Activated CD8-positive, alpha-beta memory T cell treated with anti-CD3 and anti-CD28 coated beads for 24 hours (primary cell): ENCODE measurements around the gene RNFT2.
A peak's percentile ranks its signal among the peaks of the same experiment; 100 is the strongest.

ENCODE experiments used
- DNase-seq: peaks from one replicate; pipeline ENCODE4 v3.0.0-alpha.2; 2020

The RNFT2 gene

DNA sequence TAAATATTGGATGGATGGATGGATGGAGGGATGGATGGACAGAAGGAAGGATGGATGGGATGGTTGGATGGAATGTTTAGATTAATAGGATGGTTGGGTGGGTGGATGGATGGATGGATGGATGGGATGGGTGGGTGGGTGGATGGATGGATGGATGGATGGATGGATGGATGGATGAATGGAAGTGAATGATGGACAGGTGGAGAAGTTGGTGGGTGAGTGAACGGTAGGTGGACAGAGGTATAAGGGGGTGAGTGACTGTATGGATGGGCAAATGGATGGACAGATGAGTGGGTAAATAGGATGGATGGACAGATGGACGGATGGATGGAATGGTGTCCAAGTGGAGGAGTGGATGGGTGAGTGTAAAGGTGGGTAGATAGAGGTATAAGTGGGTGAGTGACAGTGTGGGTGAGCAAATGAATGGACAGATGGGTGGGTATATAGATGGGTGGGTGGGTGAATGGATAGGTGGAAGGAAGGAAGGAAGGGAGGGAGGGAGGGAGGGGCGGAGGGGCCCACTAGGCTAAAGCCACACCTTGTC lies 101.2 kb downstream of the RNFT2 start:
- no peak for DNase-seq

DNA sequence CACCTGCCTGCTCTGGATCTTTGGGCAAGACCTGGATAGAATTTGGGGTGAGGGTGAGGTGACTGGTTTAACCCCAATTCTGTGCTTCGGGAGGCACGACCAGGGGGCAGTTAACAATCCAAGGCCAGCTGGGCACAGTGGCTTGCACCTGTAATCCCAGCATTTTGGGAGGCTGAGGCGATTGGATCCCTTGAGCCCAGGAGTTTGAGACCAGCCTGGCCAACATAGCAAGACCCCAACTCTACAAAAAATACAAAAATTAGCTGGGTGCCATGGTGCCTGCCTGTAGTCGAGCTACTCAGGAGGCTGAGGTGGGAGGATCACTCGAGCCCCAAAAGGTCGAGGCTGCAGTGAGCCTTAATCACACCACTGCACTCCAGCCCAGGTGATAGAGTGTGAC lies 105.0 kb downstream of the RNFT2 start:
- no peak for DNase-seq

DNA sequence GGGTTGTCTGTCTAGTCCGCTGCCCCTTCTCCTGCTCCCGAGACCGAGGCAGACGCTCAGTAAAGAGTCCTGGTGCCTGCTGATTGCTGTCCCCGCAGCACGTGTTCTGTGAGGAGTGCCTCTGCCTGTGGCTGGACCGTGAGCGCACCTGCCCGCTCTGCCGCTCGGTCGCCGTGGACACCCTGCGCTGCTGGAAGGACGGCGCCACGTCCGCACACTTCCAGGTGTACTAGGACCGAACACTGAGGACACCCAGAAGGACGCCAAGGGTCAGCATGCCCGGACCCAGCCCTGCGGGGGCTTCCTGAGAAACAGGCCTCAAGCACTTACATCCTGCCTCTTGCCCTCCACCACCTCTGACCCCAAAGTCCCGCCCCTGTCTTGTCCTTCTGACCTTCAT lies 111.1 kb downstream of the RNFT2 start:
- no peak for DNase-seq

DNA sequence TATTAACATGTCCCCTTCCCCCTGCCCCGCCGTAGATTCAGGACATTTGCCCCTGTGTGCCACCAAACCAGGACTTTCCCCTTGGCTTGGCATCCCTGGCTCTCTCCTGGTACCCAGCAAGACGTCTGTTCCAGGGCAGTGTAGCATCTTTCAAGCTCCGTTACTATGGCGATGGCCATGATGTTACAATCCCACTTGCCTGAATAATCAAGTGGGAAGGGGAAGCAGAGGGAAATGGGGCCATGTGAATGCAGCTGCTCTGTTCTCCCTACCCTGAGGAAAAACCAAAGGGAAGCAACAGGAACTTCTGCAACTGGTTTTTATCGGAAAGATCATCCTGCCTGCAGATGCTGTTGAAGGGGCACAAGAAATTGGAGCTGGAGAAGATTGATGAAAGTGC lies 114.2 kb downstream of the RNFT2 start:
- no peak for DNase-seq

DNA sequence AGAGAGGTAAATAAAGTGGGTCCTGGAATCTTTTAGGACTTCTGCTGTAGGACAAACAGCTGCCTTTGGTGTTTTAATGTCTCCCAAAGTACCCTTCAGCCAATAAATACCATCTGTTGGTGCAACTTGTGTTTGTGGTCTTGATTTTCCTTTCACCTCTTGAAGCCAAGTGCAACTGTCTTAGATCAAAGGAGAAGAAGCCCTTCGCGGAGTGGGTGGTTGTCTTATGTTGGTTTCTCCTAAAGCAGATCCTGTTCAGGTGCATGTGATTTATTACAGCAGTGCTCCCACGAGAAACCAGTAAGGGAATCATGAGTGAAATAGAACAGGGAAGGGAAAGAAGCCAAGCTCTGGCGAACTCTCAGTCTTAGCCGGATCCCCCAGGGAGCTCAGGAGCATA lies 115.4 kb downstream of the RNFT2 start:
- DNase-seq: no peak

DNA sequence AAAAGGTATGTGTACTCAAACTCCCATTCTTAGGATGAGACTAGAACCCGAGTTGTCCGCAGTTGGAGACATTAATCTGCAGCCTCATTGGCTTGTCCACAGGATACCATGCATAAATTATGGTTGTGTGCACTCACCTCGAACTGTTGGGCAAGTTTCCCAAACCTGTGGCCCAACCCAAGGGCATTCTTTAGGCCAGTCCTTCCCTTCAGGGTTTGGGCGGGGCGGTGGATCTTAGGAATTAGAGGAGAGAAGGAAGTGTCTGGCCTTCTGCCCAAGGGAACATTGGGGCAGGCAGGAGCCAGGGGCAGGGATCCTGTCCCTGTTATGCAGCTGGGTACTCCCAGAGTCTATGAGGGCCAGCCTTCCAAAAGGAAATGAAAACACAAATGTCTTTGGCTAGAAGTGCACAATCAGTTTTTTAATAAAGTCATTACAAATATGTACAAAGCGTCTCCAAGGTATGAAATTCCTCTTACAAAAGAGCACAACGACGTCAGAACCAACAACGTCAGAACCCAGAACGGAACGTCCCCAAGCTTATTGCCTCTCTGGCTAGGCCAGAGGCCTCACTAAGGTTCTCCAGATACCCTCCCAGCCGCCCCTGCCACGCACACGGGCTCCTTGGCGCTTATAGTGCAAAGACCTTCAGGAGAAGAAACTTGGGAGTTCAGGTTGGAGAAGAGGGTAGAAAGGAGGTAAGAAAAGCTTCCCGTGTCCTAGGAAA lies 117.8 kb downstream of the RNFT2 start:
- no peak for DNase-seq

DNA sequence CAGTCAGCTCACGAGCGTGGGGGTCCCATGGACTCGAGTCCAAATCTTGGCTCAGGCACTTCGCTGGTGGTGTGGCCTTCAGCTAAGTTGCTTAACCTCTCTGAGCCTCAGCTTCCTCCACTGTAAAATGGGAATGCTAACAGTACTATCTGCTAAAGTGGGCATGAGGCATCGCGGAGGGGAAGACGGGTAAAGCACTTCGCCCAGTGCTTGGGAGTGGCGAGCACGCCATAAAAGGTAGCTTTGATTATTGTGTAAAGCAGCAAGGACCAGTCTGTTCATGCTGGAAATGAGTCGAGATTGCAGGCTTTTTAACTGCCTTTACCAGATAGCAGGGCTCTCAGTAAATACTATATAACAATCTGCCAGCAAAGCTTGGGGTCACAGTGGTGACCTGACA lies 118.6 kb downstream of the RNFT2 start:
- DNase-seq: no peak

DNA sequence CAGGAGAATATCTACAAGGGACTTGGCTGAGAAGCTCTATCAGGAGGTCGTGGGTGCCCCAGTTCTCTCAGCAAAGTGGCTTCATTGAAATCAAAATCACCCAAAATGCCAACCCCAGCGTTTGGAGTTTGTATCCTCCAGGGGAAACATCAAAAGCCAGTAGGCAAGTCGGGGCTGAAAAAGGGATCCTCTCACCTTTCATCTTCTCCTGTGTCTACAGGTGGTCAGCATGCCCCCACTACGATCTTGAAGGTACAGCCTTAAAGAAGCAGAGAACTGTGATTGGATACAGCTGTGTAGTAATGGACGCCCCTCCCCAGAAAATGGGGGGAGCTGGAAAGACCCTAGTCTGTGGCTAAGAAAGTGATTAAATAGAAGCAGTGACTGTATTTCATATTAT lies 121.0 kb downstream of the RNFT2 start:
- DNase-seq: no peak

DNA sequence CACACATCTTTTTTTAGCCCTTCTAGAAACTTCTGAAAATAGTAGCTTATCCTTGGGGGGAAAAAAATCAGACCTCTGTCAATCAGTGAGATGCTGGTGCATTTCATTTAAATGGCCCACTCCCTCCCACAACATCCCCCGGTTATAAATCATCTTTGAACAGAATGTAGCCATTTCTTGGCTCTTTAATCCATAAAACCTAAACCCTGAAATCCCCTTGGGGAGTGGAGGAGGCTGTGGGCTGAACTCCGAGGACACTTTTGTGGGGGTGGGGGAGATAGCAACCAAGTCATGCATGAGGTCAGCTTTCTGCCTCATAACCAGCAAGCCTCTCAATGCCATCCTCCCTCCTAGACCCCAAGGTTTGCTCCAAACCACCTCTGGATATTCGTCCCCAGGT lies 122.1 kb downstream of the RNFT2 start:
- DNase-seq: no peak

DNA sequence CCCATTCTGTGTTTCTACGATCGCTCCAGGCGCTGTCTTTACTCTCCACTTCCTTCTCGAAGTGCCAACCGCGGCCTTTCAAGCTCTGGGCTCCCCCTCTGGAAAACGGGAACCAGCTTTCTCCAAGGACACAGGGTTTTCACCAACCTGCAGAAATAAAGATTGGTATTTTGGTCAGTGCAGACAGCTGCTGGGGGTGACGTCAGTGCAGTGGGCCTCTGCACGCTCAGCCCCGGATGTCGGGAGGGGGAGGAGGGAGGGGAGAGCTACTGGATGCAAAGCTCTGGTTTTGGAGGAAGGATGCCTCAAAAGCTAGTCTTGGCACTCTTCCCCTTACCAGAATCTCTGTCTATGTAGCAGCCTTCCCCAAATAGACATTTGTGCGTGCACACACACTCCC lies 123.2 kb downstream of the RNFT2 start:
- peak; percentile 61 for DNase-seq

DNA sequence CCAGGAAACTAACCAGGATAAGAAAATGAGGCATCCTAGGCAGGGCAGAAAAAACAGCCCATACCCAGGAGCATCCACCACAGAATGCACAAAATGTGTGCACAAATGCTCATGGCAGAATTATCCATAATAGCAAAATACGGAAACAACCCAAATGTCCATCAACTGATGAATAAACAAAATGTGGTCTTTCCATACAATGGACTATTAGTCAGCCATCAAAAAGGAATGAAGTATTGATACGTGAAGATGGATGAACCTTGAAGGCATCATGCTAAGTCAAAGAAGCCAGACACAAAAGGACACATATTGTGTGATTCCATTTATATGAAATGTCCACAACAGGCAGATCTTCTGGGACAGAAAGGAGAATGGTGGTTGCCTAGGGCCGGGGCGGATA lies 124.1 kb downstream of the RNFT2 start:
- no peak for DNase-seq

DNA sequence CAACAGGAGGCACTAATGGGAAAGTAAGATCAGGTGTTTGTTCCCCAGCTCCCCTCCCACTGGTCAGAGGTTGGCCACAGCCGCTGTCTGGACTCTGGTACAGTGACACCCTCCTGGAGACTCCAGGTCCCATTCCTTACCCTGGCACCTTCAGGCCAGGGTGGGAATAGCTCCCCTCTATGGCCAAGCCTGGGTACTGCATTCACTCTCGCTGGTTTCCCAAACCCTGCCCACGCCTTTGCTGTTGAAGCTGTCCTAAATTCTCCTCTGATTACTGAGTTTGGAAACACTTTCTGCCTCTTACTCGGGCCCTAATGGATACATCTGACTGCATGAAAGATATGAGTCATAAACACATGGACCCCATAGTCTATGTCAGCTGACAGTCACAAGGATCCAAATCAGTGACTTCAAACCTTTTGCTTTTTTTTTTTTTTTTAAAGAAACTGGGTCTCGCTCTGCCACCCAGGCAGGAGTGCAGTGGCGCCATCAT lies 125.2 kb downstream of the RNFT2 start:
- DNase-seq: no peak

DNA sequence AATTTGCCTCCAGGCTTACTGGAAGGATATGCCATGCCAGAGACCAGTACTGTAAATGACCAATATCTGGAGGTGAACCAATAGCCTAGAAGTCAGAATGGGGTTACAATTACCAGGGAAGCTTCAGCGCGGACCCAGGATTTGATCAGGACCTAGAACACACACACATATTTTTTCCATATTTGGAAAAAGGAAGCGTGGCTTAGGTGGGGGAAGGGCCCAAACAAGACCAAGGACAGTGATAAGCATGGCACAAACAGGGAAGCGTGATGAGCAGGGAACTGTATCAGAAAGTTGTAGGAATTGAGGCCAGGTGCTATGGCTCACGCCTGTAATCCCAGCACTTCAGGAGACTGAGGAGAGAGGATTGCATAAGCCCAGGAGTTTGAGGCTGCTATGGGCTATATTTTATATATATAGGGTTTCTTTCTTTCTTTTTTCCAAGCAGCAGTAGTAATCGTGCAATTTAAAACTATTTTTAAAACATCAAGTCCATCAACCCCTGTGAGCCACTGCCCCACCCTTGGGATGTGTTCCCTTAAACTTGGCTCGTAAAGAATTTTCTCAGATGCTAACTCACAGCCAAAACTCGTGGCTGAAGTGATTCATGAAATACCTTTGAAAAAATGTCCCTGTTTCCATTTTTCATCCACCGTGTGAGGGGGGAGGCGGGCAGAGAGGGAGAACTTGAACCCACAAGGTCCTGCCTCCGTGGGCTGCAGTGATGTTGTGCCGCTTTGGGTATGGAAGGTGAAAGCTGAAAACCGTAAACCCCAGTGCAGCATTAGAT lies 126.5 kb downstream of the RNFT2 start:
- DNase-seq: no peak

DNA sequence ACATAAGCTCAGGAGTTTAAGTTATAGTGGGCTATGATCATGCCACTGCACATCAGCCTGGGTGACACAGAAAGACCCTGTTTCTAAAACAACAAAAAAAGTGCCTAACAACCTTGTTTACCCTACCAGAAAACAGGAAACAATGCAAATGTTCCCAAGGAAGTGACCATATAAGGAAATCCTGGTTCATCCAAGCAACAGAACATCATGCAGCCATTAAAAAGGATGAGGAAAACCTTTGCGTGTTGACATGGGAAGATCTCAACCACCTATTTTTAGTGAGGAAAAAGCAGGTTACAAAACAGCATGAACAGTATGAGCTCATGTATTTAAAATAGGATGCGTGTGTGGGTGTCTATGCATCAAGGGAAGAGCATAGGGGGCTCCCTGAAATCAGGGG lies 129.4 kb downstream of the RNFT2 start:
- DNase-seq: no peak

DNA sequence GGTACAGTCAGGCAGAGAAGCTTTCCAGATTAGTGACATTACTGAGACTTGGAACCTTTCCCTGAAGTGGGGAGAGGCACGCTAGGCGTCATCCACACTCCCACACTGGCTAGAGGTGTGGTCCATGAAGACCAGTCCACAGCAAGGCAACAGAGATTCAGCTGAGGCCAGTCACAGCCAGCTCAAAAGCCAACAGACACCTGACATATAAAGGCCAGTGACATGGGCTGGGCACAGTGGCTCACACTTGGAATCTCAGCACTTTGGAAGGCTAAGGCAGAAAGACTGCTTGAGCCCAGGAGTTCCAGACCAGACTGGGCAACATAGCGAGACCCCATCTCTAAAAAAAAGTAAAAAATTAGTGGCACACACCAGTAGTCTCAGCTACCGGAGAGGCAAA lies 132.2 kb downstream of the RNFT2 start:
- no peak for DNase-seq

DNA sequence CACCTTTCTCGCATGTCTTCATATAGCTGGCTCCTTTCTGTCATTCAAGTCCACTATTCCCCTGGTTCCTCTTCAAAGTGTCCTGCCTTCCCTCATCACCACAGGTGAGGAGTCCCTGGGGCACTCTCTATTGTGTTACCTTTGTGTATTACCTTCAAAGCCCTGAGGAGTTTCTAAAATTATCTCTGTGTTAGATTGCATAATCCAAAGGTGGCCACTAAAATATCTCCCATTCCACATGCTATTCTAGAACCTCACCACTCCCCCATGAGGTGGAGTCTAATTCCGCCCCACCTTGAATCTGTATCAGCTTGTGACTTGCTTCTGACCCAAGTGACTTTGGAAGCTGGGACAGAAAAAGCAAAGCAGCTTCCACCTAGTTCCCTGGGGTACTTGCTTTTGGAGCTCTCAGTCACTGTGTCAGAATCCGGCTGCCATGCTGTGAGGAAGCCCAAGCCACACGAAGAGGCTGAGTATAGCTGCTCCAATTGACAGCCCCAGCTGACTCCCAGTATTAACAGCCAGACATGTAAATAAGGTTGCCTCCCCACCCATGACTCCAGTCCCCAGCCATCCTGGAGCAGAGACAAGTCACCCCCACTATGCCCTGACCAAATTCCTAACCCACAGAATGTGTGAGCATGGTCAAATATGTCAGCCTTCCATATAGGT lies 136.3 kb downstream of the RNFT2 start:
- no peak for DNase-seq

DNA sequence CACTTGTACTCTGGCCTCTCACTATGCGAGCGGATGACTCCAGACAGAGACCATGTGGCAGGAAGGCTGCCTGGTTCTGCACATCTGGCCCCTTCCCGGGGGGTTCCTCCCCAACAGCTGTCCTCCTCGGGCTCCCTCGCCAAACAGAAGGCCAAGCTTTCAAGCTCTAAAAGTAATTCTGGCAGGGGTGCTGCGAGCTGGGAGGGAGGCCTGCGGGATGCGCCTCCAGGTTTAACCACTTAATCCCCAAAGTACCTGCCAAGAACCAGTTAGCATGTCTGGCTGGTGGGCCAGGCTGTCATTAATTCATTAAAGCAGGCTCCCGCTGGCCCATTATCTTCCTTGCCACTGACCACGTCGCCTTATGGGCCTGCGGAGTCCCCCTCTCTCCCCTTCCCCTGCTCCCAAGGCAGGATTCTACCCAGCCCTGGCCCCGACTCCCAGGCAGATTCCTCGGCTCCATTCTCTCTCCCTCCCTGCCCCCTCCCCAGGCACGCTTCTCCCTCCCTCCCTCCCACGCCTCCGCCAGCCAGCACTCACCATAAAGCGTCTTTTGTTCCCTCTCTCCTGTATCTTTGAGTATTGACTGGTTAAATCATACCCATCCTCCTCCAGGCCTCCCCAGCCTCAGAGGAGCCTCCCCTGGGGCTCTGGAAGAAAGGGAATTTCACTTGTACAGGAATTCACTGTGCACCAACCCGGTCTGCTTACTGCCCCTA lies 138.2 kb downstream of the RNFT2 start:
- no peak for DNase-seq

DNA sequence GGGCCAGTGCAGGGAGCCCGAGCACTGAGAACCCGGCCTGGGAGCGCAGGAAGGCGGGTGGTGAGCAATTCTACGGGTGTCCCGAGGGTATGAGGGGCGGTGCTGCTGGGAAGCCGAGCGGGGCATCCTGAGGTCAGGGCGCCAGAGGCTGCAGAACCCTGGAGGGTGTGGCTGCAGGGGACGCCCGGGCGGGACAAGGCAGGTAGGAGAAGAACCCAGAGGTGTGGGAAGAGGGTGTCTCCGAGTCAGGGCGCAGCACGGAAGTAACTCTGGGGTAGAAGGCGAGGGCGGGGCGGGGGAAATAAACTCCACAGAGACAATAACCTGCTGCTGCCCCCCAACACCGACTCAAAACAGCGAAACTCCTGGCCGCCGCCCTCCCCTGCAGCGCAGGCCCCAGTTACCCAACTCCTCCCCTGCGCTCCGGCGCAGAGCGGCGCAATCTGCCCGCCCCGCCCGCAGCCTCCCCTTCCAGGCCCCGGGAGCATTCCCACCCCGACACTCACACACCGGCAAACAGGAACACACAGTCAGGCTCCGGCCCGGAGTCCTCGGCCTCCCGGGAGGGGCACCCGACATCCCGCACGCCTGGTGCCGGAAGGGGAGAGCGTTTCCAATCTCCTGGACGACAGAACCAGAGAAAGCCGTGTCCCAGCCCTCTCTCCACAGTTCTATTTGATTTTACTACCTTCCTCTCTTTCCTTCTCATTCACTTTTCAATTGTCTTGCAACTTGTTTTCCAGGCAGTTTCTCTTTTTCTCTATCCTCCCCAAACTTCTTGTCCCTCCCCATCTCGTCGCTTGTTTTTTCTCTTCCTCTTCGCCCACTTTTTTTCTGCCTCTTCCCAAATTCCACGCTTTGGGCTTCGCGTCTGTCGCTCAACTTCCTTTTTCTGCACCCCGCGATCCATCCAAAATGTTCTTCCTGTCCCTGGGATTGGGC lies 140.7 kb downstream of the RNFT2 start:
- DNase-seq: no peak

DNA sequence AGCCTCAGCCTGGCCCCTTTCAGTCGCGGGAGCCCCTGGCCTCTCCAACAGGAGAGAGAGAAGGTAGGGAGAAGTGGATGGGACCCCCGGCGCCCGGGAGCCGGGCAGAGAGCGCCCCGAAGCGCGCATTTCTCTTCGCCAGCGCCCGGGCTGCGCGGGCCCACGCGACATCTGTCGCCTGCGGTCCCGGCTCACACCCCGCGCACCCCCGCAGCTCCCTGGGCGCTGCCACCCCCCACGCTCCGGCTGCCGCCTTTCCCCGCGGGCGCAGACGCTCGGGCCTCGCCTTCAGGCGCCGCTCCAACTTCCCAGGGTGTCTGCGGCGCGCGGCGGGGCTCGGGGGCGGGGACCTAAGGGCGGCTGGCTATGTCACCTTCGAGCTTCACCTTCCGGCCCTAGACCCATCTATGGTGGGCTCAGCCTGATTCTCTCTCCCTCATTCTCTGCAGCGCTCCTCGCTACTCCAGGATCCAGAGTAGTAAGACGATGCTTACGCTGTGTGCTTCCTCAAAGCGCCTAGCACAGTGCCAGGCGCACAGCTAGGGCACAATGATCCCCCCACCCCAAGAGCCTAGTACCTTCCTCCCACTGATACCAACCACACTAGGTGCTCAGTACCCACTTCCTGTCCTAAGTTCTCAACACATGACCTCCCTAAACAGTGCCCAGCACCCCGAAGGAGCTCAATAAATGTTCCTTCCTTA lies 141.5 kb downstream of the RNFT2 start:
- peak; percentile 61 for DNase-seq

DNA sequence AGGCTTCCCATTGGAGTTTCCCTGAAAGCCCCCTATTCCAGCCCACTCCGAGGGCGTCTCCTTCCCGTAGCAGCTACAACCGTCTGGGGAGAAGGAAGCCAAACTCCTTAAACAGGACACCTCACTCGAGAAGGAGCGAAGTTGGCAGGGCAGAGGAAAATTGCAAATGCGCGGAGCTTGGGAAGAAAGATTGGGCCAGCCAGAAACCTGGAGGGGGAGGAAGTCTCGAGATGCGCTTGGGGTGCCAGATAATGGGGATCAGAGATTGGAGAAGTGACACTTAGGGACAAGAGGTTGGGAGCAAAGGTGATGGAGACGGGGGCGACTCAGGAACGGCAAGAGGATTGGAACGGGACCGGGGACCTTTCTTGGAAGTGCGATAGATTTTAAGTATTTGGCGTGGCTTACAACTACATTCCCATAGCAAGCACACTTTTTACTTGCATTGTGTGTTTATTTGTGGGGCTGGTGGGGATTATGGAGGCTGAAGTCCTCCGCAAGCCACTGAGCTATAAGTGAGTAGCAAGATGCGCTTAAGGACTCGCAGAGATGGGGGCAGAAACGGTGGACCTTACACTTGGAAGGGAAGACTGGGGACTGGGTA lies 142.2 kb downstream of the RNFT2 start:
- peak; percentile 58 for DNase-seq
